Sigmoid colon (tissue), 4 donors: Measurements from ENCODE around the gene CCDC8.

ENCODE experiments used
- EP300 ChIP-seq, 4 donors: sonication (generic); formaldehyde crosslinking; IDR thresholded peaks; one replicate each; pipeline ENCODE4 v1.6.1; 2017; ENCODE audit warnings: antibody characterized with exemption in 4 of 4
- POLR2A ChIP-seq, 2 donors: fragments of 450-650 bp; IDR thresholded peaks; one replicate each; pipeline ENCODE4 v1.6.1; 2016; ENCODE audit warnings: antibody characterized with exemption in 2 of 2, mild to moderate bottlenecking in 2 of 2, moderate library complexity in 2 of 2
- POLR2AphosphoS5 ChIP-seq, 4 donors: sonication (generic); formaldehyde crosslinking; IDR thresholded peaks; one replicate each; pipeline ENCODE4 v1.6.1; 2017; ENCODE audit warnings: antibody characterized with exemption in 4 of 4
- TF ChIP-seq, protein P1 (sequence below), 4 experiments: fragments of 450-650 bp in 3 of 4; fragments of 200-600 bp in 1 of 4; IDR thresholded peaks; one replicate each; pipeline ENCODE4 v1.5.1; 2016 to 2019; ENCODE audit warnings: antibody characterized with exemption in 4 of 4, mild to moderate bottlenecking in 3 of 4, moderate library complexity in 2 of 4

DNA sequence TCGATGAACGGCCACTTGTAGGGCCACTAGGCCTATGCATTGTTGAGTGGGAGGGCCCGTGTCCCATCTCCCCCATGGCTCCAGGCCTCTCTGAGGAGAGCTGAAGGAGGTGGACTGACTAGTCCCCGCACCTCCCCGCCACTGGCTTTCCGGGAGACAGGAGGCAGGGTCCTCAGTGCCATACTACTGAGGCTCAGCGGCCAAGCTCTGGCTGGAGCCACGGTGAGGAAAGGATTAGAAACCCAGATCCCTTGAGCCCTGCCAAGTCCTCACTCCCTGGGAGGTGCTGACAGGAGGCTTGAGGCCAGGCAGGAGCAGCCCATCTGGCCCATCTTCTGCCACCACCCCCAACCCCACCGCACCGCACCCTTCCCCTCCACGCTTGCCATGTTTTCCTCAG, 29.0 kb downstream of the CCDC8 start:
- TF ChIP-seq, protein P1, sequence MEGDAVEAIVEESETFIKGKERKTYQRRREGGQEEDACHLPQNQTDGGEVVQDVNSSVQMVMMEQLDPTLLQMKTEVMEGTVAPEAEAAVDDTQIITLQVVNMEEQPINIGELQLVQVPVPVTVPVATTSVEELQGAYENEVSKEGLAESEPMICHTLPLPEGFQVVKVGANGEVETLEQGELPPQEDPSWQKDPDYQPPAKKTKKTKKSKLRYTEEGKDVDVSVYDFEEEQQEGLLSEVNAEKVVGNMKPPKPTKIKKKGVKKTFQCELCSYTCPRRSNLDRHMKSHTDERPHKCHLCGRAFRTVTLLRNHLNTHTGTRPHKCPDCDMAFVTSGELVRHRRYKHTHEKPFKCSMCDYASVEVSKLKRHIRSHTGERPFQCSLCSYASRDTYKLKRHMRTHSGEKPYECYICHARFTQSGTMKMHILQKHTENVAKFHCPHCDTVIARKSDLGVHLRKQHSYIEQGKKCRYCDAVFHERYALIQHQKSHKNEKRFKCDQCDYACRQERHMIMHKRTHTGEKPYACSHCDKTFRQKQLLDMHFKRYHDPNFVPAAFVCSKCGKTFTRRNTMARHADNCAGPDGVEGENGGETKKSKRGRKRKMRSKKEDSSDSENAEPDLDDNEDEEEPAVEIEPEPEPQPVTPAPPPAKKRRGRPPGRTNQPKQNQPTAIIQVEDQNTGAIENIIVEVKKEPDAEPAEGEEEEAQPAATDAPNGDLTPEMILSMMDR (IDR thresholded peaks at IDR 0.05): no peak
- TF ChIP-seq EP300 (IDR thresholded peaks at IDR 0.05) (no peak), POLR2A (IDR thresholded peaks at IDR 0.05) (no peak), POLR2AphosphoS5 (IDR thresholded peaks at IDR 0.05) (no peak)
